HepG2 (cell line): Measurements from ENCODE around the gene COMMD1. TPM values are rescaled to one million over a fixed set of nuclear protein-coding genes. Genes with fewer than 3 reads are reported as not detected.

Source experiments
- ADNP ChIP-seq: sonication (generic); formaldehyde crosslinking; IDR thresholded peaks from 2 replicates; pipeline ENCODE4 v1.4.0; 2020; ENCODE audit warnings: missing genetic modification reagents
- ATM ChIP-seq: fragments of 450-650 bp; IDR thresholded peaks from 2 replicates; pipeline ENCODE4 v1.7.1; 2017; ENCODE audit warnings: mild to moderate bottlenecking, borderline replicate concordance
- BRD4 ChIP-seq: sonication (generic); formaldehyde crosslinking; IDR thresholded peaks from 2 replicates; pipeline ENCODE4 v1.4.0; 2020; ENCODE audit warnings: missing genetic modification reagents
- FOXC1 ChIP-seq: sonication (generic); formaldehyde crosslinking; IDR thresholded peaks from 2 replicates; pipeline ENCODE4 v1.8.0; 2022; ENCODE audit warnings: mild to moderate bottlenecking, missing genetic modification reagents, borderline replicate concordance
- GATA4 ChIP-seq: sonication (generic); IDR thresholded peaks from 2 replicates; pipeline ENCODE4 v1.6.1; 2016; ENCODE audit warnings: antibody characterized with exemption, low read depth, borderline replicate concordance
- HES4 ChIP-seq: sonication (generic); formaldehyde crosslinking; IDR thresholded peaks from 2 replicates; pipeline ENCODE4 v1.9.0; 2021; ENCODE audit warnings: mild to moderate bottlenecking, missing genetic modification reagents, borderline replicate concordance
- IRX3 ChIP-seq: sonication (generic); formaldehyde crosslinking; IDR thresholded peaks from 2 replicates; pipeline ENCODE4 v1.8.1; 2023; ENCODE audit warnings: mild to moderate bottlenecking, low read depth, missing genetic modification reagents, borderline replicate concordance
- KMT2A ChIP-seq: sonication (generic); formaldehyde crosslinking; IDR thresholded peaks from 2 replicates; pipeline ENCODE4 v1.4.0; 2020; ENCODE audit warnings: missing genetic modification reagents
- MBD4 ChIP-seq: IDR thresholded peaks from 2 replicates; pipeline ENCODE4 v1.6.1; 2012; ENCODE audit warnings: low read length, inconsistent platforms, borderline replicate concordance
- MEF2D ChIP-seq: sonication (generic); formaldehyde crosslinking; IDR thresholded peaks from 2 replicates; pipeline ENCODE4 v1.5.1; 2020; ENCODE audit warnings: mild to moderate bottlenecking, missing genetic modification reagents
- MTF2 ChIP-seq: sonication (generic); formaldehyde crosslinking; IDR thresholded peaks from 2 replicates; pipeline ENCODE4 v1.5.0; 2020; ENCODE audit warnings: missing genetic modification reagents, borderline replicate concordance
- RFX5 ChIP-seq: IDR thresholded peaks from 2 replicates; pipeline ENCODE4 v1.6.1; 2011; ENCODE audit warnings: low read depth, low read length, improper control_type of control experiment
- SAFB2 ChIP-seq: sonication (generic); formaldehyde crosslinking; IDR thresholded peaks from 2 replicates; pipeline ENCODE4 v1.5.1; 2020; ENCODE audit warnings: missing genetic modification reagents, low read depth, mild to moderate bottlenecking, borderline replicate concordance
- SRSF4 ChIP-seq: fragments of 200-400 bp; formaldehyde crosslinking; IDR thresholded peaks from one replicate; pipeline ENCODE4 v1.6.1; 2018; ENCODE audit warnings: mild to moderate bottlenecking, low read depth, low read length, moderate library complexity; ENCODE audit not compliant: poor library complexity, severe bottlenecking
- SSRP1 ChIP-seq: IDR thresholded peaks from 2 replicates; pipeline ENCODE4 v1.6.1; 2016; ENCODE audit warnings: control low read depth
- TBL1XR1 ChIP-seq: fragments of 150-350 bp; IDR thresholded peaks from 2 replicates; pipeline ENCODE4 v1.6.1; 2014; ENCODE audit warnings: borderline replicate concordance, low read length; ENCODE audit not compliant: partially characterized antibody
- TMF1 ChIP-seq: sonication (generic); formaldehyde crosslinking; IDR thresholded peaks from 2 replicates; pipeline ENCODE4 v1.8.1; 2022; ENCODE audit warnings: low read depth, missing genetic modification reagents
- ZBTB39 ChIP-seq: sonication (generic); formaldehyde crosslinking; IDR thresholded peaks from 2 replicates; pipeline ENCODE4 v1.5.0; 2020; ENCODE audit warnings: missing genetic modification reagents
- ZNF121 ChIP-seq: sonication (generic); formaldehyde crosslinking; IDR thresholded peaks from 2 replicates; pipeline ENCODE4 v1.5.0; 2020; ENCODE audit warnings: mild to moderate bottlenecking, missing genetic modification reagents
- ZNF225 ChIP-seq: sonication (generic); formaldehyde crosslinking; IDR thresholded peaks from 2 replicates; pipeline ENCODE4 v1.4.0; 2020; ENCODE audit warnings: mild to moderate bottlenecking, missing genetic modification reagents
- ZNF460 ChIP-seq: sonication (generic); formaldehyde crosslinking; IDR thresholded peaks from 2 replicates; pipeline ENCODE4 v1.5.1; 2020; ENCODE audit warnings: missing genetic modification reagents, mild to moderate bottlenecking, borderline replicate concordance
- ZNF562 ChIP-seq: sonication (generic); formaldehyde crosslinking; IDR thresholded peaks from 2 replicates; pipeline ENCODE4 v1.8.0; 2022; ENCODE audit warnings: missing genetic modification reagents, borderline replicate concordance
- ZNF776 ChIP-seq: sonication (generic); formaldehyde crosslinking; IDR thresholded peaks from 2 replicates; pipeline ENCODE4 v1.4.0; 2020; ENCODE audit warnings: mild to moderate bottlenecking, missing genetic modification reagents
- ZNF784 ChIP-seq: sonication (generic); formaldehyde crosslinking; IDR thresholded peaks from 2 replicates; pipeline ENCODE4 v1.5.1; 2020; ENCODE audit warnings: missing genetic modification reagents, mild to moderate bottlenecking, borderline replicate concordance
- ZSCAN9 ChIP-seq: IDR thresholded peaks from 2 replicates; pipeline ENCODE4 v1.6.1; 2016; ENCODE audit warnings: borderline replicate concordance
- polyA plus RNA-seq, 8 experiments: library from polyadenylated mRNA; depleted of rRNA in 3 of 8; stranded (reverse) in 7 of 8; unstranded in 1 of 8; fragments of >200 nt; fragmentation: Illumina TruSeq in 4 of 8; extraction: Trizol in 4 of 8; gene quantifications; 2 replicates each; pipeline versions ENCODE4 v1.2.1 to v1.2.3, GENCODE V29; 2011 to 2016; ENCODE audit warnings: low read depth in 4 of 8, missing spikeins in 1 of 8, mixed read lengths in 1 of 8; ENCODE audit not compliant: insufficient read depth in 1 of 8
- total RNA-seq, 5 experiments: library from RNA; depleted of rRNA; stranded (reverse); fragments of >200 nt; fragmentation: Illumina TruSeq; extraction: Trizol; gene quantifications; 2 replicates each; pipeline ENCODE4 v1.2.3, GENCODE V29; 2016; ENCODE audit warnings: low read depth in 1 of 5
- TF ChIP-seq, protein P1 (sequence below): sonication (generic); IDR thresholded peaks from 2 replicates; pipeline ENCODE4 v1.6.1; 2016; ENCODE audit warnings: low read depth, borderline replicate concordance
- TF ChIP-seq, protein P2 (sequence below): sonication (generic); formaldehyde crosslinking; IDR thresholded peaks from 2 replicates; pipeline ENCODE4 v1.8.0; 2022; ENCODE audit warnings: mild to moderate bottlenecking, missing genetic modification reagents, moderate library complexity

Gene COMMD1
- total and polyA plus RNA-seq, 2 of the 13 experiments (the other 11 are each of a cell fraction or from before 2014, with no cell fraction given), result 25.7 to 105 TPM

DNA sequence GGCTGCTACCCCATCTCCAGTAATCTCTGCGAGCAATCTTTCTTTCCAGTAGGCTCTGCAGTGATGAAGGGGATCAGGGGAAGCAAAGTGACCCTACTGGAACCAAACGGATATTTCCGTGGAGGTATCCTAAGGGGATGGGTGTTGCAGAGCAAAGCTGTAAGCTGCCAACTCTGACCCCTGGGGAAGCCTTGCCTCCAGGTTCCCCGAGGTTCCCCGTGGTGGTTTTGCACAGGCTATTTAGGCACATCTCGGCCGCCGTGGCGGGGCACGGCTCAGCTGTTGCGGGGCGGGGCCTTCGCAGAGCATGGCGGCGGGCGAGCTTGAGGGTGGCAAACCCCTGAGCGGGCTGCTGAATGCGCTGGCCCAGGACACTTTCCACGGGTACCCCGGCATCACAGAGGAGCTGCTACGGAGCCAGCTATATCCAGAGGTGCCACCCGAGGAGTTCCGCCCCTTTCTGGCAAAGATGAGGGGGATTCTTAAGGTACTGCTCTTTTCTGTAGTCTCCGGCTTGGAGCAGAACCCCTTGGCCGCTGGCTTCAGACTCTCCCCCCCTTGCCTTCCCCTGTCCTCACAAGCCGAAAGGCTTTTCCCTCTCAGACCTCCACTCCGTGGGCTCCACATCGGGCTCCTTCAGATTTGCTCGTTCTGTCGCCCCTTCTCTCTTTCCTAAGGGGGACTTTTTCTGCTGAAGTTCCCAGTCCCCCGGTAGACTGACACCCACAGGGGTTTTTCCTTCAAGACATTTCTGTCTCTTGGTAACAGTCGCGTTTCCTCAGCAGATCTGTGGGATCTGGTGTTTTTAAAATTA is at the start of gene COMMD1 (continued):
- no peak for TF ChIP-seq ZBTB39 (CRISPR knock-in tag)
- TF ChIP-seq, protein P1, sequence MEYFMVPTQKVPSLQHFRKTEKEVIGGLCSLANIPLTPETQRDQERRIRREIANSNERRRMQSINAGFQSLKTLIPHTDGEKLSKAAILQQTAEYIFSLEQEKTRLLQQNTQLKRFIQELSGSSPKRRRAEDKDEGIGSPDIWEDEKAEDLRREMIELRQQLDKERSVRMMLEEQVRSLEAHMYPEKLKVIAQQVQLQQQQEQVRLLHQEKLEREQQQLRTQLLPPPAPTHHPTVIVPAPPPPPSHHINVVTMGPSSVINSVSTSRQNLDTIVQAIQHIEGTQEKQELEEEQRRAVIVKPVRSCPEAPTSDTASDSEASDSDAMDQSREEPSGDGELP, result peak; percentile 100
- peak; percentile 72; the same call in 1 of the 2 replicates for TF ChIP-seq FOXC1 (CRISPR knock-in tag)
- TF ChIP-seq ZNF225 (CRISPR knock-in tag), result peak; percentile 85
- TF ChIP-seq MEF2D (CRISPR knock-in tag), result peak; percentile 62; the same call in 1 of the 2 replicates
- peak; percentile 94 for TF ChIP-seq HES4 (CRISPR knock-in tag)
- TF ChIP-seq SSRP1 (CRISPR knock-in tag), result no peak
- TF ChIP-seq IRX3 (CRISPR knock-in tag), result no peak
- TF ChIP-seq TBL1XR1, result no peak
- TF ChIP-seq GATA4, result no peak
- TF ChIP-seq SRSF4, result no peak
- no peak; the same call in 1 of the 2 replicates for TF ChIP-seq ZSCAN9 (CRISPR knock-in tag)
- peak; percentile 73; the same call in 1 of the 2 replicates for TF ChIP-seq SAFB2 (CRISPR knock-in tag)
- TF ChIP-seq MBD4, result no peak
- TF ChIP-seq ZNF784 (CRISPR knock-in tag), result peak; percentile 81; the same call in 1 of the 2 replicates
- no peak for TF ChIP-seq ZNF562 (CRISPR knock-in tag)
- no peak; the same call in 1 of the 2 replicates for TF ChIP-seq BRD4 (CRISPR knock-in tag)
- TF ChIP-seq KMT2A, result peak; percentile 95
- TF ChIP-seq ZNF776, result peak; percentile 77
- TF ChIP-seq ADNP (CRISPR knock-in tag), result peak; percentile 11; the same call in 1 of the 2 replicates
- no peak for TF ChIP-seq ATM
- TF ChIP-seq RFX5, result peak; percentile 92
- no peak for TF ChIP-seq ZNF121 (CRISPR knock-in tag)
- TF ChIP-seq, protein P2, sequence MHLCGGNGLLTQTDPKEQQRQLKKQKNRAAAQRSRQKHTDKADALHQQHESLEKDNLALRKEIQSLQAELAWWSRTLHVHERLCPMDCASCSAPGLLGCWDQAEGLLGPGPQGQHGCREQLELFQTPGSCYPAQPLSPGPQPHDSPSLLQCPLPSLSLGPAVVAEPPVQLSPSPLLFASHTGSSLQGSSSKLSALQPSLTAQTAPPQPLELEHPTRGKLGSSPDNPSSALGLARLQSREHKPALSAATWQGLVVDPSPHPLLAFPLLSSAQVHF (CRISPR knock-in tag), result no peak
- no peak for TF ChIP-seq ZNF460 (CRISPR knock-in tag)
- no peak for TF ChIP-seq MTF2 (CRISPR knock-in tag)
- TF ChIP-seq TMF1 (CRISPR knock-in tag), result peak; percentile 56; the same call in 1 of the 2 replicates
